SJCRH30 (cell line): ENCODE measurements around the gene BDH2. TPM values are rescaled to one million over a fixed set of nuclear protein-coding genes. Genes with fewer than 3 reads are reported as not detected.

Experiments used
- DNase-seq, 2 experiments: peaks; one replicate each; pipeline ENCODE4 v3.0.0-alpha.2; 2015 to 2020
- H3K27ac ChIP-seq: fragments of 250-450 bp; sonication (Bioruptor Pico); 2 replicates; pipeline ENCODE4 v1.5.1; 2020; ENCODE audit warnings: mild to moderate bottlenecking, moderate library complexity
- H3K27me3 ChIP-seq: fragments of 250-450 bp; sonication (Bioruptor Pico); 2 replicates; pipeline ENCODE4 v1.5.1; 2020; ENCODE audit warnings: mild to moderate bottlenecking, moderate library complexity
- H3K36me3 ChIP-seq: fragments of 250-450 bp; sonication (Bioruptor Pico); 2 replicates; pipeline ENCODE4 v1.5.1; 2020; ENCODE audit warnings: mild to moderate bottlenecking, moderate library complexity
- H3K4me1 ChIP-seq: fragments of 250-450 bp; sonication (Bioruptor Pico); 2 replicates; pipeline ENCODE4 v1.5.1; 2020; ENCODE audit warnings: mild to moderate bottlenecking, moderate library complexity
- H3K4me3 ChIP-seq: fragments of 250-450 bp; sonication (Bioruptor Pico); 2 replicates; pipeline ENCODE4 v1.5.1; 2020; ENCODE audit warnings: mild to moderate bottlenecking, moderate library complexity
- H3K9me3 ChIP-seq: fragments of 250-450 bp; sonication (Bioruptor Pico); replicated peaks from 2 replicates; pipeline ENCODE4 v1.5.1; 2020; ENCODE audit warnings: mild to moderate bottlenecking, moderate library complexity
- total RNA-seq: library from RNA; depleted of rRNA; stranded (reverse); fragments of >200 nt; shearing (Covaris generic); gene quantifications from 2 replicates; pipeline ENCODE4 v1.2.3, GENCODE V29; 2014; rRNA removed

BDH2 gene
- 98.9 and 109 TPM in 2 replicates for total RNA-seq

DNA sequence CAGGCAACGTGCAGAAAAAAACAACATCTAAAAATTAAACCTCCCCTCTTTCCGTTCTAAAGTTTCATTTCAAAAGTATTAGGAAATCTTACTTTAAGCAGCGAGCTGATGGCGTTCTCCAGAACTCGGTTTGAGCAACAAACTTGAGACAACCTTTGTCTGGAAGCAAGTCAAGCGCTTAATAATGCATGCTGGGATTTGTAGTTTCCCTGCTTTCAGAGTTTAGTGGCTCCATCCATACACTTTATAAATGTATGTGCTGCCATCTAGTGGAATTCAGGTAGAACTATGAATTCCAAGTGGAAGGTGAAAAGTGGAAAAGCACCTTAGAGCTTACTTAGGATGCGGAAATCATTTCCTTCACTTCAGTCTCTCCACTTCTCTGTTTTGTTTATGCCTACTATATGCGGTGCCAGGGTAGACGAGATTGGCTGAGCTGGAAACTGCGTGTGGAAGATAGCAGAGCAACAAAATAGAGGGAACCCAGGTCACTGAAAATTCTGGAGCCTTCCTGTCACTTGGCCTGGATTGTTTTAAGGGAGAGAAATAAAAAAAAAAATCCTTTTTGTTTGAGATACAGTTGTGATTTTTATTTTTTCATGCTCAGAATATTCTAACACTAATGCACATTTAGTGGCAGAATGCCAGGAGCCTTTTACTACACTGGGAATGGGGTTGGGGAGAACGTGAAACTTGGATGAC lies at the start of gene BDH2:
Gene BDH2, minus strand, starts transcription at position 144 of the 702 bp plus-strand sequence. CDS start 3,580 bp downstream, outside the sequence.
- H3K4me1 ChIP-seq: peaks cover 10% of the 10 kb centered on the region
- DNase-seq: peak; percentile 61 to 89
- H3K4me3 ChIP-seq: peak within 1 kb of the TSS; percentile 70
- no peaks in the 10 kb centered on the region for H3K27me3 ChIP-seq
- peaks cover 3% of the 10 kb centered on the region; the same call in 1 of the 2 replicates for H3K36me3 ChIP-seq
- H3K27ac ChIP-seq: peak within 1 kb of the TSS; percentile 77
- no peaks in the 10 kb centered on the region for H3K9me3 ChIP-seq

DNA sequence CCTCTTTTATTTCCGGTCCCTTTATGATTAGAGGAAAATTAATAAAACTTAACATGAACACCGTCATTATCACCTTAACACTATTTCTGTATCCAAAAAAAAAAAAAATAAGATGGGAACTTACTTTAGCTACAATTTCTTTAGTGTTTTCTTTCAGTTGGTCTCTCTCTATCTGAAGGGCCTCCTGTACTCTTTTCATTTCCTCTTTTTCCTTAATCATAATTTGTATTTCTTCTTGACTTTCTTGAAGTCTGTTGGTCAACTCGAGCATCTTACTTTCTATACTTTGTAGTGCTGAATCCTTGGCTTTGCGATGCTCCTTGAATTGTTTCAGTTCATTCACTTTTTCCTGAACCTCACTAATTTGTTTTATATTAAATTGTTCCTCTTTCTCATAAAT lies 45.3 kb upstream of the BDH2 start:
- H3K4me1 ChIP-seq: no peaks in the 10 kb centered on the region
- H3K36me3 ChIP-seq: peaks cover 89% of the 10 kb centered on the region
- H3K9me3 ChIP-seq: no peaks in the 10 kb centered on the region
- no peak overlapping the region for H3K27ac ChIP-seq
- no peaks in the 10 kb centered on the region for H3K27me3 ChIP-seq
- no peak overlapping the region for H3K4me3 ChIP-seq
- DNase-seq: no peak

DNA sequence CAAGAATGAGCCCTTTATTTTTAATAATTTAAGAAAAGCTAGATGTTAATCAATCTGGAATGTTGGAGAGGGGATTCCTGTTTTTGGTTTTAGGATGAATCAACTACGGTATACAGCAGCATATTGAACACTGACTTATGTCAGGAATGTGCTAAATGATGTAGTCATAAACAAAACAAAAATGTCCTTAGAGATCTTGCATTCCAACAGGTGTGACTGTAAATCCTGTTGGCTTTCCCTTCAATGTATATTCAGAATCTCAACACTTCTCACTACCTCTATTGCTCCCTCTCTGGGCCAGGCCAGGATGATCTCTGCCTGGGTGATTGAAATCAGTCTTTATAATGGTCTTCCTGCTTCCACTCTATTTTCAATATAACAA lies 37.8 kb upstream of the BDH2 start:
- no peaks in the 10 kb centered on the region for H3K9me3 ChIP-seq
- H3K27me3 ChIP-seq: no peaks in the 10 kb centered on the region
- DNase-seq: no peak
- H3K36me3 ChIP-seq: peaks cover 84% of the 10 kb centered on the region
- no peaks in the 10 kb centered on the region for H3K4me1 ChIP-seq
- H3K27ac ChIP-seq: no peak overlapping the region
- H3K4me3 ChIP-seq: no peak overlapping the region

DNA sequence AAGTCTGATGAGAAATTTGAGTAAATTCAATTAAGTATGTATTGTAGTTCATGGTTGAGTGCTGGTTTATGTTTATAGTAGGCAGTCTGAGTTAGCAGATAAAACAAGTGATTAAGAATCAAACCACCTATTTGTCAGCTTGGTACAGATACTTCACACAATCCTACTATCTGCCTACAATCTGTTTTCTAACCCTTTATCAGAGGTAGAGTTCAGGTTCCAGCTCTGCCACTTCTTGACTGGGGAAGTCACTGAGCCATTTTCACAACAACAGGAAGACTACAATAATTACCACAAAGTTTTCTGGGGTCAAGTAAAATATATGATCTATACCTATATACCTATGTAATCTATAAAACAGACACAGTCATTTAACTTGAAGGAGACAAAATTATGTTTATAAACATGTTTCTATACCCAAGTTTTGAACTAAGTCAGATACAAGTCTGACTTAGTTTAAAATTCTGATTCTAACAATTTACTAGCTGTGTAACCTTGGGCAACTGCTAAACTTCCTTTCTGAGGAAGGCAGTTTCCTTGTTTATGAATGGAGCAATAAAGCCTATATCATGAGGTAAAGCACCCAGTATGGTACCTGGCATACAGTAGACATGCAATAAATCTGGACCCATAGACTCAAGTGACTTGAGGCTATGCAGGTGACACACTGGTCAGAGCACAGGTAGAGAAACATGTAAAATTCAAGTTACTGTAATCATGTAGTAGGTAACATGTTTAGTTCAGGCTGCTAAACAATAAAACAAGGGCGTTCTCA lies 37.2 kb upstream of the BDH2 start:
- no peak for DNase-seq
- no peaks in the 10 kb centered on the region for H3K9me3 ChIP-seq
- H3K27ac ChIP-seq: no peak overlapping the region
- H3K27me3 ChIP-seq: no peaks in the 10 kb centered on the region
- H3K4me3 ChIP-seq: no peak overlapping the region
- no peaks in the 10 kb centered on the region for H3K4me1 ChIP-seq
- H3K36me3 ChIP-seq: peaks cover 84% of the 10 kb centered on the region

DNA sequence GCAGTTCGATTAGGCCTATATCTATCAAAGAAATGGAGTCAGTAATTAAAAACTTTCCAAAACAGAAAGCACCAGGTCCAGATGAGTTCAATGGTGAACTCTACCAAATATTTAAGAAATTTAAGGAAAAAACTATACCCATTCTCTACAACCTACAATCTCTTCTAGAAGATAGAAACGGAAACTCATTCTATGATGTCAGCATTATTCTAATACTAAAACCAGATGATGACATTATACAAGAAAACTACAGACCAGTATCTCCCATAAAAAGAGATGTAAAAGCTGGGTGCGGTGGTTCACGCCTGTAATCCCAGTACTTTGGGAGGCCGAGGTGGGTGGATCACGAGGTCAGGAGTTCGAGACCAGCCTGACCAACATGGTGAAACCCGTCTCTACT lies 29.5 kb upstream of the BDH2 start:
- no peak for DNase-seq
- H3K4me3 ChIP-seq: no peak overlapping the region
- no peaks in the 10 kb centered on the region for H3K27me3 ChIP-seq
- no peaks in the 10 kb centered on the region for H3K4me1 ChIP-seq
- H3K36me3 ChIP-seq: peaks cover 81% of the 10 kb centered on the region
- no peaks in the 10 kb centered on the region for H3K9me3 ChIP-seq
- no peak overlapping the region for H3K27ac ChIP-seq

DNA sequence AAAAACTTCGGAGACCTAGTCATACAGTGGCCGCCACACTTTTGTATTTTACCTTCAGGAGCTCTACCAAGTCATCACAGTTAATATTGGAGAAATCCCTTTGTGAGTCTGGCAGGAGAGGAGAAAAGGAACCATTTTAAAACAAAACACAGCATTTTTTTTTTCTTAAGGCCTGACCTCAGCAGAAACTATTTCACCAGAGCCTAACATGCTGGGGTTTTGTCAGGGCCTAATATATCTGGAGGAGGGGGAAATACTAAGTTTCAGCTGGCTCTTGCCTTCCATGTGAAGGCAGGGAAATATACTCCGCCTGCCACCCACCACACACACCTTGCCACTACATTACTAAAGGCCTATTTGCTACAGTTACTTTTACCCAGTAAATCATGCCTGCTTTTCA lies 26.5 kb upstream of the BDH2 start:
- no peak for DNase-seq
- H3K4me3 ChIP-seq: no peak overlapping the region
- no peaks in the 10 kb centered on the region for H3K9me3 ChIP-seq
- H3K36me3 ChIP-seq: peaks cover 86% of the 10 kb centered on the region
- no peaks in the 10 kb centered on the region for H3K27me3 ChIP-seq
- H3K27ac ChIP-seq: no peak overlapping the region
- no peaks in the 10 kb centered on the region for H3K4me1 ChIP-seq

DNA sequence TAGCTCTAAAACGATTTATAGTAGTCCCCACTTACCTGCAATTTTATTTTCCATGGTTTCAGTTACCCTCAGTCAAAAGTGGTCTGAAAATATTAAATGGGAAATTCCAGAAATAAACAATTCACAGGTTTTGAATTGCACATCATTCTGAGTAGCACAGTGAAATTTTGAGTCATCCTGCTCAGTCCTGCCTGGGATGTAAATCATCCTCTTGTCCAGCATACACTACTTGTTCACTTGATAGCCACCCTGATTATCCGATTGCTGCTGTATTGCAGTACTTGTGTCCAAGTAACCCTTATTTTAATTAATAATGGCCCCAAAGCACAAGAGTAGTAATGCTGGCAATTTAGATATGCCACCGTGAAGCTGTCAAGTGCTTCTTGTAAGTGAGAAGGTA lies 23.5 kb upstream of the BDH2 start:
- Histone ChIP-seq H3K4me3 (no peak overlapping the region), H3K27me3 (no peaks in the 10 kb centered on the region), H3K36me3 (peaks cover 85% of the 10 kb centered on the region), H3K4me1 (no peaks in the 10 kb centered on the region), H3K9me3 (no peaks in the 10 kb centered on the region), H3K27ac (no peak overlapping the region)
- DNase-seq: no peak

DNA sequence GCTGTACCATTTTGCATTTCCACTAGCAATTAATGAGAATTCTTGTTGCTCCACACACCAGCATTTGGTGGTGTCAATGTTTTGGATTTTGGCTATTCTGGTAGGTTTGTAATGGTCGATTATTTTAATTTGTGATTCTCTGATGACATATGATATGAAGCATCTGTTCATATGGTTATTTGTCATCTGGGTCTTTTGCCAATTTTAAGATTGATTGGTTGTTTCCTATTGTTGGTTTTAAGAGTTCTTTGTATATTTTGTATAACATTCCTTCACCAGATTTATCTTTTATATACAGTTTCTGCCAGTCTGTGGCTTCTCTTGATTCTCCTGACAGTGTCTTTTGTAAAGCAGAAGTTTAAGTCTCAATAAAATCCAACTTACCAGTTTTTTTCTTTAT lies 18.5 kb upstream of the BDH2 start:
- Histone ChIP-seq H3K36me3 (peaks cover 78% of the 10 kb centered on the region), H3K4me1 (no peaks in the 10 kb centered on the region), H3K27me3 (no peaks in the 10 kb centered on the region), H3K4me3 (no peak overlapping the region), H3K9me3 (no peaks in the 10 kb centered on the region), H3K27ac (no peak overlapping the region)
- DNase-seq: no peak

DNA sequence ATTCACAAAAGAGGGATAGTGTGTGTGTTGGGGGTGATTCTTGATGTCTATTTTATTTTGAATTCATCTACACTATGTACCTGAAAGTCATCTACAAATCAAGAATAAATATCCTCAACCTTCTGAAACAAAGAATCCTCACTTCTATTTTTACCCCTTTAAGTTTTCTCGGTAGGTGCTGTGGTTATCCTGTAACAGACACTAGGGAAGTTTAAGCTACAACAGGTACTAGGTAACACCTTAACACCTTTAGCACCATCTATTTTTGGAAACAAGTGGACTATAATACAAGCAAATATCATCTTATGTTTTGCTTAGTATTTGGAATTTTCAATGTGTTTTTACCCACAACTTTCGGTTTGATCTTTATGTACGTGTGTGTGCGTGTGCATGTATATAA lies 12.0 kb upstream of the BDH2 start:
- no peaks in the 10 kb centered on the region for H3K4me1 ChIP-seq
- H3K4me3 ChIP-seq: no peak overlapping the region
- no peaks in the 10 kb centered on the region for H3K27me3 ChIP-seq
- H3K9me3 ChIP-seq: no peaks in the 10 kb centered on the region
- peaks cover 74% of the 10 kb centered on the region for H3K36me3 ChIP-seq
- H3K27ac ChIP-seq: no peak overlapping the region
- no peak for DNase-seq

DNA sequence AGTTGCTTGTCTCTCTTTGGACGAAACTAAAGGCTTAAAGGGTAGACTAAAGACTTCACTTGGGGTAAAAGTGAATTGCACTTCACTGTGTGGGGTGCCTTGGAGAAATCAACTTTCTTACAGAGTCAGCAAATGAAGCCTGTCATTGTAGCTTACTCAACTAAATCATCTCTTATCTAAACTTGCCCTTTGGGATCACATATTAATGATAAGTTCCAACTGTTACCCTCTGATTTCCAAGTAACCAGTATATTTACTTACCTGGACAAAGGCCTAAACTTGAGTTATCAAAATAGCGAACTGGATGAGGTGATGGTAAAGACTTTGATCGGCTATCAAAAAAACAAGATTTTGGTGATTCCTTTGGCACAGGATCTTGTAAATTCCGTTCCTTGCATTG lies 8.9 kb upstream of the BDH2 start:
- H3K4me3 ChIP-seq: no peak overlapping the region
- peaks cover 65% of the 10 kb centered on the region for H3K36me3 ChIP-seq
- no peaks in the 10 kb centered on the region for H3K9me3 ChIP-seq
- H3K4me1 ChIP-seq: no peaks in the 10 kb centered on the region
- no peaks in the 10 kb centered on the region for H3K27me3 ChIP-seq
- no peak for DNase-seq
- H3K27ac ChIP-seq: no peak overlapping the region

DNA sequence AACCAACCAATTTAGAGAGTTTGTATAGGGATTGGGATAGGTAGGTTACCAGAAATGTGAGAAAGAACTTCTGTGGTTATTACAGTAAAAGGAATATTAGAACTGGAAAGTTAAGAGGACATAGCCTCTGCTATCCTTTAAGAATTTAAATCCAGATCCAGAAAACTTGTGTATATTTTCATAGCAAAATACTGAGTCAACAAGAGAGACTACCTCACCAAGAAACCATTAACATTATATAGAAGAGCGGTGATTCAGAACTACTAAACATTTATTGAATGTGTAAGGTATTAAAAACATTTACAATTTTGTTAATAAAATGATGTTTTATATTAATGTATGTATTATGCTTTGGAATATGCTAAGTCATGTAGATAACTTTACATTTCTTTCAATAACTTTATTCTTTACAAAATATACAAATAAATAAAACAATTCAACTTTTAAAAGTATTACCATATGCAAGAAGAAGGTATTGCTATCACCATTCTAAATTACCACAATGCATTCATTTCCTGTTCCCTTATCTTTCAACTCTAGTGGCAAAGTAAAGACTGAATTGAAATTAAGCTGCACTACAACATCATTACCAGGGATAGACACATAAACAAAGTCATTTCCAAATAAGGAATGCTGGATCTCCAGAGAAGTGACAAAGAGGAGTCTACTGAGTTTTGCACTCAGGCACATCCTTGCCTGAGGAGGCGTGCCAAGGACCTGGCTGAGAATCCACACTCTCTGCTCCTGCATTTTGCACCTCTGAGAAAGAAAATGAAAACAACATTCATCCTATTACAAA lies 6.1 kb upstream of the BDH2 start:
- Histone ChIP-seq H3K9me3 (no peaks in the 10 kb centered on the region), H3K27me3 (no peaks in the 10 kb centered on the region), H3K4me1 (no peaks in the 10 kb centered on the region), H3K36me3 (peaks cover 54% of the 10 kb centered on the region), H3K27ac (no peak overlapping the region), H3K4me3 (no peak overlapping the region)
- DNase-seq: no peak

DNA sequence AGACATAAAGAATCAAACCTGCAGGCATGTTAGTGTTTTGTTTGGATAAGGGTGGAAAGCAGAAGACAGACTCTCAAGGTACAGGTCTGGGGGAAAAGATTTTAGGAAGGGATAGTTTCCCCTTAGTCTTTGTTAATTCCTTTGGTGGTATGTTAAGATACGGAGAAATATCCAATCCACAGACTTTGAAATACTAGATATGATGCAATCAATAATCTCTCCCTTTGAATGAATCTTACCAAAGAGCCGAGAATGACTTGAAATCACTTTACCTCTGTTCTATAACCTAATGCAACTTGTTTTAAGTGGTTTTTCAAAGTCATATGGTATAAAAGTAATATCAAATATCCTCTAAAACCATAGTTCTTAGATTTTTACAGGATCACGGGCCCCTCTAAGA lies 5.3 kb upstream of the BDH2 start:
- Histone ChIP-seq H3K27me3 (no peaks in the 10 kb centered on the region), H3K36me3 (peaks cover 46% of the 10 kb centered on the region), H3K4me1 (0 out of 2 replicates have a peak, but pooled peaks cover 5% of the 10 kb centered on the region), H3K27ac (no peak overlapping the region), H3K9me3 (no peaks in the 10 kb centered on the region), H3K4me3 (no peak overlapping the region)
- DNase-seq: no peak

DNA sequence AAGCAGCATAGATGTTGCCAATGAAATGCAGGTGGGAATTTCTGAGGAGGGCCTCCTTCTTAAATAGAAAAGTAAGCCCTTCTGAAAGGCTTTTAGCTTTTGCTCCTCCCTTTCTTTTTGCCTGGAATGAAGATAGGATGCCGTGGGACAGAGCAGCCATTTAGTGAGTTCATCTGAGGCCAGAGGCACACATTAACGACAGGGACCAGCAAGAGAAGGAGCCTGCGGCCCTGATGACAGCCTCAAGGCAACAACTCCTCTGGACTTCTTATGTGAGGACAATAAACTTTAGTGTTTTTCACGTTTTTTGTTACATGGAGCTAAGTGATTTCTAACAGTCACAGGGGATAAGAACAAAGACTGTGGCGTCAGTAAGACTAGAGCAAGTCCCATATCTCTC lies 1.1 kb upstream of the BDH2 start:
- H3K4me1 ChIP-seq: peaks cover 10% of the 10 kb centered on the region
- H3K4me3 ChIP-seq: peak overlapping the region; percentile 70; the same call in 1 of the 2 replicates
- no peaks in the 10 kb centered on the region for H3K27me3 ChIP-seq
- peak in 1 of 2 experiments; percentile 16 for DNase-seq
- no peak overlapping the region for H3K27ac ChIP-seq
- H3K9me3 ChIP-seq: no peaks in the 10 kb centered on the region
- H3K36me3 ChIP-seq: peaks cover 10% of the 10 kb centered on the region

DNA sequence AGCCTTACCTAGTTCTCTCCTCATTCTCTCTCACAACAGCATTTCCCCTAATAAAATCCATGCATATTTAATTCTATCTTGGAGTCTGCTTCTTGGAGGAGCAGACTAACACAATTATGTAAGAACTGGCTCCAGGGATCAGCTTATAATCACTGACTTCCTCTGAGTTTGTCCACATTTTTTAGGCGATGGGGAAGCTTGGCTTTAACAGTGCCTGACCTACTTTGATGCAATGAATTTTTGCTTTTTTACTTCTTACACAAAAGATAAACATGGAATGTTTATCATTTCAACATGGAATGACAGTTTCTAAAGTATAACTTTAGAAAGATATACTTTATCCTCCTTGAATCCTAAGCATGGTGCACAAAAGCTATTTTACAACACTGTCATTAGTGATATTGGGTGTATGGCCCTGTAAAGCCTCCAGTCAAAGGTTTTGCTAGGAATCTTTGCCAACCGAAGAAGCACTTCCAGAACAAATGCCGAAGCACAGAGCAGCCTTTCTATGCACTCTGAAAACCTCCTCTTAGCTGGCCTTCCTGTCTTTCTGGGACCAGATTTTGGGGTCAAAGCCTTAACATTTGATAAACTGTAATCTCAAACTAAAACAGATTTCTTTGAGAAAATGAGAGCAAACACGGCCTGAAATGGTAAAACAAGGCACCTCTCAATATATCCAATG lies 736 bp downstream of the BDH2 start:
- H3K27ac ChIP-seq: peak overlapping the region; percentile 77
- no peaks in the 10 kb centered on the region for H3K36me3 ChIP-seq
- H3K4me3 ChIP-seq: peak overlapping the region; percentile 70
- no peaks in the 10 kb centered on the region for H3K27me3 ChIP-seq
- H3K9me3 ChIP-seq: no peaks in the 10 kb centered on the region
- DNase-seq: peak in 1 of 2 experiments; percentile 37
- peaks cover 10% of the 10 kb centered on the region for H3K4me1 ChIP-seq
